IMR-90 (cell line): Measurements from ENCODE around the gene ZKSCAN8. TPM values are rescaled to one million over a fixed set of nuclear protein-coding genes. Genes with fewer than 3 reads are reported as not detected.

Experiments used
- ATAC-seq: fragments of 200-7000 bp; cut with Tn5 transposase; 2 replicates; pipeline ENCODE4 v1.9.1; 2020; ENCODE audit warnings: low read depth, mild to moderate bottlenecking, moderate library complexity
- BruUV-seq: library from RNA; stranded (reverse); fragments of 400-500 nt; replicated peaks from 2 replicates; lab custom pipeline; 2021; lab: Mats Ljungman, UMichigan
- CTCF ChIA-PET: fragments of 300-600 bp; formaldehyde crosslinking; extraction: SDS; loops from one replicate; lab custom pipeline; 2021; ENCODE audit warnings: antibody characterized with exemption; lab: Yijun Ruan, JAX
- POLR2A ChIA-PET: fragments of 300-600 bp; sonication (Branson Sonifier 250); formaldehyde crosslinking; loops from one replicate; lab custom pipeline; 2022; ENCODE audit warnings: antibody characterized with exemption; ENCODE audit not compliant: unreplicated experiment; lab: Charles Lee
- DNase-seq: peaks from one replicate; pipeline ENCODE4 v3.0.0; 2013
- H2AFZ ChIP-seq: replicated peaks from 2 replicates; pipeline ENCODE3; 2013; ENCODE audit warnings: low read length, mild to moderate bottlenecking; ENCODE audit not compliant: poor library complexity
- H2AK5ac ChIP-seq: 2 replicates; pipeline ENCODE4 v1.6.1; 2013; ENCODE audit warnings: low read depth, low read length, inconsistent platforms
- H2AK9ac ChIP-seq: replicated peaks from 2 replicates; pipeline ENCODE3; 2013; ENCODE audit warnings: mild to moderate bottlenecking, low read depth, low read length, moderate library complexity; ENCODE audit not compliant: poor library complexity
- H2BK120ac ChIP-seq: 2 replicates; pipeline ENCODE4 v1.6.1; 2013; ENCODE audit warnings: low read depth, low read length, inconsistent platforms
- H2BK15ac ChIP-seq: 3 replicates; pipeline ENCODE4 v1.6.1; 2013; ENCODE audit warnings: low read depth, low read length, inconsistent platforms
- H2BK20ac ChIP-seq: 2 replicates; pipeline ENCODE4 v1.6.1; 2013; ENCODE audit warnings: low read depth, mild to moderate bottlenecking, inconsistent platforms, low read length, moderate library complexity
- H2BK5ac ChIP-seq: 2 replicates; pipeline ENCODE4 v1.6.1; 2013; ENCODE audit warnings: mild to moderate bottlenecking, low read depth, low read length, inconsistent platforms; ENCODE audit not compliant: poor library complexity, severe bottlenecking
- H3K14ac ChIP-seq: replicated peaks from 2 replicates; pipeline ENCODE4 v1.6.1; 2013; ENCODE audit warnings: low read depth, low read length, inconsistent platforms
- H3K18ac ChIP-seq: 2 replicates; pipeline ENCODE4 v1.6.1; 2013; ENCODE audit warnings: low read depth, low read length, control low read depth
- H3K23ac ChIP-seq: 2 replicates; pipeline ENCODE4 v1.6.1; 2013; ENCODE audit warnings: low read depth, low read length, inconsistent platforms
- H3K27ac ChIP-seq: 2 replicates; pipeline ENCODE4 v1.5.1; 2013; ENCODE audit warnings: mild to moderate bottlenecking, control low read depth, low read length; ENCODE audit not compliant: insufficient read depth
- H3K27me3 ChIP-seq: 2 replicates; pipeline ENCODE4 v1.6.1; 2013; ENCODE audit warnings: low read length; ENCODE audit not compliant: control insufficient read depth, insufficient read depth
- H3K36me3 ChIP-seq: 2 replicates; pipeline ENCODE4 v1.6.1; 2013; ENCODE audit warnings: low read length, mixed read lengths; ENCODE audit not compliant: control insufficient read depth, insufficient read depth
- H3K4ac ChIP-seq: 2 replicates; pipeline ENCODE4 v1.6.1; 2013; ENCODE audit warnings: low read depth, low read length, inconsistent platforms
- H3K4me1 ChIP-seq: 2 replicates; pipeline ENCODE4 v1.6.1; 2013; ENCODE audit warnings: low read length, mixed read lengths; ENCODE audit not compliant: control insufficient read depth, insufficient read depth
- H3K4me2 ChIP-seq: 2 replicates; pipeline ENCODE4 v1.6.1; 2013; ENCODE audit warnings: low read depth, mild to moderate bottlenecking, control low read depth, low read length, moderate library complexity
- H3K4me3 ChIP-seq: 2 replicates; pipeline ENCODE4 v1.5.1; 2013; ENCODE audit warnings: low read depth, mild to moderate bottlenecking, control low read depth, low read length, moderate library complexity; ENCODE audit not compliant: insufficient read depth
- H3K56ac ChIP-seq: 2 replicates; pipeline ENCODE4 v1.6.1; 2013; ENCODE audit warnings: low read length, inconsistent platforms; ENCODE audit not compliant: insufficient read depth; ENCODE audit errors: extremely low read depth
- H3K79me1 ChIP-seq, 2 experiments: 2 replicates each; pipeline ENCODE4 v1.6.1; 2013; ENCODE audit warnings: low read length in 2 of 2, inconsistent platforms in 1 of 2, low read depth in 1 of 2
- H3K9ac ChIP-seq: 2 replicates; pipeline ENCODE4 v1.6.1; 2013; ENCODE audit warnings: low read depth, low read length, control low read depth
- H3K9me1 ChIP-seq: 2 replicates; pipeline ENCODE4 v1.6.1; 2013; ENCODE audit warnings: low read length, inconsistent platforms; ENCODE audit not compliant: insufficient read depth
- H3K9me3 ChIP-seq: 2 replicates; pipeline ENCODE4 v1.6.1; 2013; ENCODE audit warnings: low read length; ENCODE audit not compliant: control insufficient read depth, insufficient read depth
- H4K20me1 ChIP-seq: 2 replicates; pipeline ENCODE4 v1.6.1; 2013; ENCODE audit warnings: low read length, inconsistent platforms; ENCODE audit not compliant: insufficient read depth
- H4K5ac ChIP-seq: 2 replicates; pipeline ENCODE4 v1.6.1; 2013; ENCODE audit warnings: mild to moderate bottlenecking, low read depth, low read length, control low read depth
- H4K8ac ChIP-seq, 2 experiments: 2 replicates each; pipeline ENCODE4 v1.6.1; 2013; ENCODE audit warnings: low read depth in 2 of 2, low read length in 2 of 2, control low read depth in 1 of 2, inconsistent platforms in 1 of 2
- H4K91ac ChIP-seq: 2 replicates; pipeline ENCODE4 v1.6.1; 2013; ENCODE audit warnings: low read depth, low read length, inconsistent platforms; ENCODE audit not compliant: insufficient read depth
- ELK1 ChIP-seq: fragments of 150-350 bp; IDR thresholded peaks from 2 replicates; pipeline ENCODE4 v1.6.1; 2016; ENCODE audit warnings: low read depth, mild to moderate bottlenecking, low read length, moderate library complexity, borderline replicate concordance
- MAFK ChIP-seq: IDR thresholded peaks from 2 replicates; pipeline ENCODE4 v1.6.1; 2012; ENCODE audit warnings: low read depth, low read length, improper control_type of control experiment
- MAZ ChIP-seq: IDR thresholded peaks from 2 replicates; pipeline ENCODE4 v1.6.1; 2012; ENCODE audit warnings: low read depth, mild to moderate bottlenecking, low read length, improper control_type of control experiment, moderate library complexity, borderline replicate concordance
- NFE2L2 ChIP-seq: fragments of 150-350 bp; IDR thresholded peaks from 2 replicates; pipeline ENCODE4 v1.6.1; 2016; ENCODE audit warnings: low read depth, mild to moderate bottlenecking, low read length
- RFX5 ChIP-seq: IDR thresholded peaks from 2 replicates; pipeline ENCODE4 v1.8.0; 2012; ENCODE audit warnings: low read depth, mild to moderate bottlenecking, low read length, moderate library complexity
- WGBS, 2 experiments: methylation state at CpG; one replicate each; pipeline versions ENCODE4 v1.1.5 to v1.1.7; 2013; ENCODE audit warnings: missing lambda C conversion rate in 2 of 2; ENCODE audit not compliant: insufficient read length in 1 of 2; ENCODE audit errors: extremely low coverage in 2 of 2; 5-methylcytosine and 5-hydroxymethylcytosine counted together
- dilution Hi-C: fragments of 300-500 bp; cut with HindIII; formaldehyde crosslinking; loops from one replicate; pipeline ENCODE4 v1.14.3; 2018; ENCODE audit warnings: low sequenced_read_pairs; ENCODE audit not compliant: unreplicated experiment
- in situ Hi-C: fragments of 300-500 bp; cut with MboI; formaldehyde crosslinking; loops from 3 replicates; pipeline ENCODE4 v1.14.3; 2019; ENCODE audit warnings: low sequenced_read_pairs, inconsistent platforms, mixed read lengths
- intact Hi-C: fragments of 100-400 bp; cut with micrococcal nuclease; formaldehyde crosslinking; loops from 2 replicates; pipeline ENCODE4 v1.10.0; 2022
- polyA plus RNA-seq, 3 experiments: library from polyadenylated mRNA; depleted of rRNA; stranded (reverse); fragments of >200 nt; gene quantifications; 2 replicates each; pipeline ENCODE4 v1.2.3, GENCODE V29; 2012; ENCODE audit warnings: low replicate concordance in 1 of 3
- total RNA-seq: library from RNA; depleted of rRNA; stranded (reverse); fragments of >200 nt; gene quantifications from 2 replicates; pipeline ENCODE4 v1.2.3, GENCODE V29; 2012

The ZKSCAN8 gene
- total and polyA plus RNA-seq, 2 of the 4 experiments (the other 2 are of a cell fraction) = 8.3 to 22.8 TPM

GRCh38 chr6:28152531-28152930 is 10.8 kb downstream of the ZKSCAN8 start:
- Histone ChIP-seq H3K56ac (no peak overlapping the region), H3K4me2 (no peak overlapping the region), H3K9me1 (no peaks in the 10 kb centered on the region; the same call in 1 of the 2 replicates), H3K23ac (no peak overlapping the region), H4K5ac (no peak overlapping the region), H3K4me1 (no peaks in the 10 kb centered on the region), H3K36me3 (peaks cover 49% of the 10 kb centered on the region), H2BK120ac (no peak overlapping the region), H3K79me1 (peaks cover 15 to 18% of the 10 kb centered on the region in 2 experiments), H4K8ac (no peak overlapping the region), H3K27ac (no peak overlapping the region), H2BK20ac (no peak overlapping the region), H2AFZ (no peak overlapping the region), H4K20me1 (no peaks in the 10 kb centered on the region), H3K27me3 (no peaks in the 10 kb centered on the region), H2BK5ac (no peak overlapping the region), H3K9ac (no peak overlapping the region), H2AK5ac (no peak overlapping the region), H2AK9ac (no peak overlapping the region), H4K91ac (no peak overlapping the region), H2BK15ac (no peak overlapping the region), H3K18ac (no peak overlapping the region), H3K4me3 (no peak overlapping the region), H3K14ac (no peak overlapping the region), H3K4ac (no peak overlapping the region), H3K9me3 (peaks cover 10% of the 10 kb centered on the region)
- DNase-seq (no peak), ATAC-seq (no peak)
- no peak for TF ChIP-seq ELK1
- peak; percentile 79 for TF ChIP-seq MAFK
- TF ChIP-seq NFE2L2 = no peak
- TF ChIP-seq RFX5 = no peak
- no peak for TF ChIP-seq MAZ
- no TSS peak for BruUV-seq
- dilution Hi-C loops = no loop called here
- CTCF ChIA-PET = no interaction called here
- intact Hi-C loops = no loop called here
- WGBS, 2 experiments = 100% methylated on average over 1 of the region's 2 CpGs; no CpG with 5 or more reads in 1 of the 2 experiments
- in situ Hi-C loops = no loop called here
- POLR2A ChIA-PET = no interaction called here
